Fibroblast of lung (primary cell): ENCODE measurements around the gene STMN3. TPM values are rescaled to one million over a fixed set of nuclear protein-coding genes. Genes with fewer than 3 reads are reported as not detected.

Experiments used
- DNase-seq, 2 donors: peaks; one replicate each; pipeline versions ENCODE4 v3.0.0 to v3.0.0-alpha.2; 2010; ENCODE audit warnings: low read depth in 2 of 2
- H2AFZ ChIP-seq: 2 replicates; pipeline ENCODE4 v1.5.1; 2012; ENCODE audit warnings: low read length, control low read depth, inconsistent platforms
- H3K27ac ChIP-seq: 2 replicates; pipeline ENCODE4 v1.5.1; 2011; ENCODE audit warnings: low read length, control low read depth; ENCODE audit not compliant: insufficient read depth
- H3K27me3 ChIP-seq: 2 replicates; pipeline ENCODE4 v1.5.1; 2011; ENCODE audit warnings: mild to moderate bottlenecking, low read length; ENCODE audit not compliant: control insufficient read depth, insufficient read depth
- H3K36me3 ChIP-seq: 2 replicates; pipeline ENCODE4 v1.5.1; 2011; ENCODE audit warnings: low read length; ENCODE audit not compliant: control insufficient read depth, insufficient read depth
- H3K4me1 ChIP-seq: 2 replicates; pipeline ENCODE4 v1.5.1; 2011; ENCODE audit warnings: low read length; ENCODE audit not compliant: control insufficient read depth, insufficient read depth; ENCODE audit errors: extremely low read depth
- H3K4me2 ChIP-seq: 2 replicates; pipeline ENCODE4 v1.5.1; 2011; ENCODE audit warnings: low read length, control low read depth; ENCODE audit not compliant: insufficient read depth; ENCODE audit errors: extremely low read depth
- H3K4me3 ChIP-seq, 4 experiments: fragments of 200-600 bp in 1 of 4; sonication (generic) in 1 of 4; replicated peaks in 1 of 4; 2 replicates each; pipeline ENCODE4 v1.5.1; 2011 to 2016; ENCODE audit warnings: low read length in 4 of 4, low read depth in 3 of 4, mild to moderate bottlenecking in 3 of 4, control low read depth in 2 of 4, inconsistent platforms in 1 of 4, mixed read lengths in 1 of 4; ENCODE audit not compliant: insufficient read depth in 1 of 4; ENCODE audit errors: control extremely low read depth in 1 of 4
- H3K79me2 ChIP-seq: 2 replicates; pipeline ENCODE4 v1.5.1; 2012; ENCODE audit warnings: mild to moderate bottlenecking, low read length, inconsistent platforms; ENCODE audit not compliant: control insufficient read depth, insufficient read depth
- H3K9ac ChIP-seq: 2 replicates; pipeline ENCODE4 v1.5.1; 2011; ENCODE audit warnings: mild to moderate bottlenecking, low read length, control low read depth; ENCODE audit not compliant: insufficient read depth
- H3K9me3 ChIP-seq: 2 replicates; pipeline ENCODE4 v1.5.1; 2012; ENCODE audit warnings: low read depth, low read length; ENCODE audit not compliant: control insufficient read depth, insufficient read depth
- H4K20me1 ChIP-seq: 2 replicates; pipeline ENCODE4 v1.5.1; 2011; ENCODE audit warnings: low read length; ENCODE audit not compliant: control insufficient read depth, insufficient read depth; ENCODE audit errors: extremely low read depth
- CTCF ChIP-seq, 2 donors: IDR thresholded peaks in 1 of 2; conservative IDR thresholded peaks in 1 of 2; 1 replicate in 1 of 2; 2 replicates in 1 of 2; pipeline ENCODE4 v1.5.1; 2011 to 2012; ENCODE audit warnings: low read length in 2 of 2, control low read depth in 1 of 2, inconsistent platforms in 1 of 2, low read depth in 1 of 2, mild to moderate bottlenecking in 1 of 2
- EZH2 ChIP-seq: IDR thresholded peaks from 2 replicates; pipeline ENCODE4 v1.5.1; 2012; ENCODE audit warnings: low read length, control low read depth, mild to moderate bottlenecking; ENCODE audit errors: missing control alignments
- polyA plus RNA-seq, 2 donors: library from polyadenylated mRNA; depleted of rRNA in 1 of 2; stranded (reverse) in 1 of 2; unstranded in 1 of 2; fragments of >200 nt; gene quantifications; 2 replicates each; pipeline ENCODE4 v1.2.1, GENCODE V29; 2011 to 2012; ENCODE audit warnings: missing spikeins in 1 of 2
- total RNA-seq: library from RNA; depleted of rRNA; stranded (reverse); fragments of >200 nt; gene quantifications from 2 replicates; pipeline ENCODE4 v1.2.1, GENCODE V29; 2014

The STMN3 gene
- total and polyA plus RNA-seq, 2 donors (not counting 1 experiment from before 2014, with no cell fraction given), result 3.7 to 34.3 TPM

GRCh38 chr20:63648895-63649589, 4.2 kb downstream of the STMN3 start:
- DNase-seq, result no peak
- no peaks in the 10 kb centered on the region for H3K79me2 ChIP-seq
- H3K27me3 ChIP-seq, result no peaks in the 10 kb centered on the region
- H4K20me1 ChIP-seq, result no peaks in the 10 kb centered on the region
- no peak overlapping the region for H3K4me2 ChIP-seq
- TF ChIP-seq EZH2 (no peak), CTCF (conservative IDR thresholded peaks at IDR 0.05 in 1 of 2, IDR thresholded peaks at IDR 0.05 in 1 of 2; ENCODE audit: low read depth in 1 of 2, low read length in 2 of 2) (no peak)
- H3K27ac ChIP-seq, result no peak overlapping the region
- no peak overlapping the region for H2AFZ ChIP-seq
- H3K4me3 ChIP-seq, result no peak overlapping the region
- H3K9me3 ChIP-seq, result no peaks in the 10 kb centered on the region
- H3K36me3 ChIP-seq, result no peaks in the 10 kb centered on the region
- no peaks in the 10 kb centered on the region for H3K4me1 ChIP-seq
- H3K9ac ChIP-seq, result no peak overlapping the region

GRCh38 chr20:63648190-63648589, 5.0 kb downstream of the STMN3 start:
- H3K79me2 ChIP-seq, result no peaks in the 10 kb centered on the region
- no peaks in the 10 kb centered on the region for H3K36me3 ChIP-seq
- H3K4me3 ChIP-seq, result no peak overlapping the region
- no peak overlapping the region for H3K27ac ChIP-seq
- H3K4me2 ChIP-seq, result no peak overlapping the region
- TF ChIP-seq EZH2 (no peak), CTCF (conservative IDR thresholded peaks at IDR 0.05 in 1 of 2, IDR thresholded peaks at IDR 0.05 in 1 of 2; ENCODE audit: low read depth in 1 of 2, low read length in 2 of 2) (no peak)
- H3K9me3 ChIP-seq, result no peaks in the 10 kb centered on the region
- no peak for DNase-seq
- H3K4me1 ChIP-seq, result no peaks in the 10 kb centered on the region
- H4K20me1 ChIP-seq, result no peaks in the 10 kb centered on the region
- H3K9ac ChIP-seq, result no peak overlapping the region
- no peaks in the 10 kb centered on the region for H3K27me3 ChIP-seq
- H2AFZ ChIP-seq, result no peak overlapping the region

GRCh38 chr20:63645218-63645617, 8.0 kb downstream of the STMN3 start:
- Histone ChIP-seq H2AFZ (no peak overlapping the region), H3K4me2 (no peak overlapping the region), H3K27me3 (no peaks in the 10 kb centered on the region), H3K9me3 (no peaks in the 10 kb centered on the region), H3K27ac (no peak overlapping the region), H3K4me3 (no peak overlapping the region), H3K4me1 (no peaks in the 10 kb centered on the region), H4K20me1 (no peaks in the 10 kb centered on the region), H3K79me2 (no peaks in the 10 kb centered on the region), H3K9ac (no peak overlapping the region), H3K36me3 (no peaks in the 10 kb centered on the region)
- TF ChIP-seq CTCF (conservative IDR thresholded peaks at IDR 0.05 in 1 of 2, IDR thresholded peaks at IDR 0.05 in 1 of 2; ENCODE audit: low read depth in 1 of 2, low read length in 2 of 2) (no peak), EZH2 (no peak)
- DNase-seq, result no peak
